ENCODE data around the gene GALM. TPM values are rescaled to one million over a fixed set of nuclear protein-coding genes. Genes with fewer than 3 reads are reported as not detected.
"Not testable (repeated sequence)": the region's sequence is repeated elsewhere in the genome, so short reads cannot be mapped to it uniquely, and the experiment has no call there.

GALM gene
- total RNA-seq, 3 donors from 2014 or later (not counting 1 experiment from before 2014, with no cell fraction given) = 4.0 to 12.4 (median 11.0) TPM

GRCh38 chr2:38636069-38636468, 29.8 kb upstream of the GALM start:
- TF ChIP-seq, protein P1, sequence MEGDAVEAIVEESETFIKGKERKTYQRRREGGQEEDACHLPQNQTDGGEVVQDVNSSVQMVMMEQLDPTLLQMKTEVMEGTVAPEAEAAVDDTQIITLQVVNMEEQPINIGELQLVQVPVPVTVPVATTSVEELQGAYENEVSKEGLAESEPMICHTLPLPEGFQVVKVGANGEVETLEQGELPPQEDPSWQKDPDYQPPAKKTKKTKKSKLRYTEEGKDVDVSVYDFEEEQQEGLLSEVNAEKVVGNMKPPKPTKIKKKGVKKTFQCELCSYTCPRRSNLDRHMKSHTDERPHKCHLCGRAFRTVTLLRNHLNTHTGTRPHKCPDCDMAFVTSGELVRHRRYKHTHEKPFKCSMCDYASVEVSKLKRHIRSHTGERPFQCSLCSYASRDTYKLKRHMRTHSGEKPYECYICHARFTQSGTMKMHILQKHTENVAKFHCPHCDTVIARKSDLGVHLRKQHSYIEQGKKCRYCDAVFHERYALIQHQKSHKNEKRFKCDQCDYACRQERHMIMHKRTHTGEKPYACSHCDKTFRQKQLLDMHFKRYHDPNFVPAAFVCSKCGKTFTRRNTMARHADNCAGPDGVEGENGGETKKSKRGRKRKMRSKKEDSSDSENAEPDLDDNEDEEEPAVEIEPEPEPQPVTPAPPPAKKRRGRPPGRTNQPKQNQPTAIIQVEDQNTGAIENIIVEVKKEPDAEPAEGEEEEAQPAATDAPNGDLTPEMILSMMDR (IDR thresholded peaks at IDR 0.05) = no peak

GRCh38 chr2:38642373-38643017, 23.4 kb upstream of the GALM start:
- intact Hi-C loops (cut with micrococcal nuclease); H3K4me3 Mint-ChIP-seq; H3K9me3 ChIP-seq (ENCODE audit: control insufficient read depth, insufficient read depth, low read length); ATAC-seq; H3K27ac Mint-ChIP-seq; H3K4me1 Mint-ChIP-seq; H3K36me3 ChIP-seq (ENCODE audit: control insufficient read depth, insufficient read depth, low read length); H3K27me3 Mint-ChIP-seq (ENCODE audit: low read depth in 2 of 2); H3K4me3 ChIP-seq (ENCODE audit: low read length); H3K27me3 ChIP-seq (ENCODE audit: control insufficient read depth, insufficient read depth, low read length); H3K36me3 Mint-ChIP-seq; DNase-seq; H3K27ac ChIP-seq (ENCODE audit: low read length); H3K9me3 Mint-ChIP-seq: not testable (repeated sequence)
- WGBS (ENCODE audit: insufficient coverage) = 85% methylated on average over 14 of the region's 14 CpGs
- peaks cover 11% of the 10 kb centered on the region for H3K4me1 ChIP-seq (ENCODE audit: control insufficient read depth, insufficient read depth, low read length)

More at GRCh38 chr2:38636069-38636468, 29.8 kb upstream of the GALM start:
- H3K4me3 Mint-ChIP-seq = no peak overlapping the region
- no peaks in the 10 kb centered on the region for H3K36me3 Mint-ChIP-seq
- DNase-seq = no peak
- no peak overlapping the region for H3K27ac Mint-ChIP-seq
- no peaks in the 10 kb centered on the region for H3K4me1 Mint-ChIP-seq
- Histone ChIP-seq H3K9me3 (ENCODE audit: control insufficient read depth, insufficient read depth, low read length) (no peaks in the 10 kb centered on the region), H3K36me3 (ENCODE audit: control insufficient read depth, insufficient read depth, low read length) (no peaks in the 10 kb centered on the region), H3K27ac (ENCODE audit: low read length) (no peak overlapping the region), H3K27me3 (ENCODE audit: control insufficient read depth, insufficient read depth, low read length) (no peaks in the 10 kb centered on the region), H3K4me3 (ENCODE audit: low read length) (no peak overlapping the region), H3K4me1 (ENCODE audit: control insufficient read depth, insufficient read depth, low read length) (no peaks in the 10 kb centered on the region)
- no peak for ATAC-seq
- intact Hi-C loops (cut with micrococcal nuclease) = no loop called here
- no peaks in the 10 kb centered on the region for H3K9me3 Mint-ChIP-seq
- no peaks in the 10 kb centered on the region for H3K27me3 Mint-ChIP-seq (ENCODE audit: low read depth in 2 of 2)
- 94% methylated on average over 1 of the region's 4 CpGs for WGBS (ENCODE audit: insufficient coverage)

- intact Hi-C loops (cut with micrococcal nuclease) = no loop called here
- H3K27ac ChIP-seq (ENCODE audit: low read length) = peak overlapping the region; percentile 24
- no peak overlapping the region for H3K4me3 Mint-ChIP-seq
These were observed 22.8 kb upstream of the GALM start for GRCh38 chr2:38643021-38643671.

GRCh38 chr2:38643683-38644511, 22.0 kb upstream of the GALM start:
- H3K4me3 ChIP-seq (ENCODE audit: low read length); H3K36me3 Mint-ChIP-seq; H3K9me3 ChIP-seq (ENCODE audit: control insufficient read depth, insufficient read depth, low read length); H3K4me3 Mint-ChIP-seq; H3K27me3 Mint-ChIP-seq (ENCODE audit: low read depth in 2 of 2); H3K36me3 ChIP-seq (ENCODE audit: control insufficient read depth, insufficient read depth, low read length); H3K9me3 Mint-ChIP-seq; intact Hi-C loops (cut with micrococcal nuclease); H3K27me3 ChIP-seq (ENCODE audit: control insufficient read depth, insufficient read depth, low read length): not testable (repeated sequence)
- Histone ChIP-seq H3K27ac (ENCODE audit: low read length) (peak overlapping the region; percentile 24), H3K4me1 (ENCODE audit: control insufficient read depth, insufficient read depth, low read length) (peaks cover 20% of the 10 kb centered on the region)
- peak in 1 of 2 donors; percentile 54 for DNase-seq
- 70% methylated on average over 11 of the region's 16 CpGs for WGBS (ENCODE audit: insufficient coverage)
- H3K27ac Mint-ChIP-seq = peak overlapping the region in 1 of 2 donors; percentile 74
- peak in 2 of 3 donors; percentile 46 to 79 for ATAC-seq
- H3K4me1 Mint-ChIP-seq = peaks cover 14 to 16% of the 10 kb centered on the region in 2 donors

More at GRCh38 chr2:38643021-38643671, 22.8 kb upstream of the GALM start:
- peaks cover 6 to 11% of the 10 kb centered on the region in 2 donors for H3K4me1 Mint-ChIP-seq
- DNase-seq = no peak
- no peaks in the 10 kb centered on the region for H3K27me3 ChIP-seq (ENCODE audit: control insufficient read depth, insufficient read depth, low read length)
- ATAC-seq = no peak
- TF ChIP-seq, protein P1 (IDR thresholded peaks at IDR 0.05) = no peak
- H3K36me3 Mint-ChIP-seq = no peaks in the 10 kb centered on the region
- peaks cover 2% of the 10 kb centered on the region for H3K9me3 ChIP-seq (ENCODE audit: control insufficient read depth, insufficient read depth, low read length)
- no peaks in the 10 kb centered on the region for H3K36me3 ChIP-seq (ENCODE audit: control insufficient read depth, insufficient read depth, low read length)
- H3K4me1 ChIP-seq (ENCODE audit: control insufficient read depth, insufficient read depth, low read length) = peaks cover 15% of the 10 kb centered on the region
- H3K27ac Mint-ChIP-seq = peak overlapping the region in 1 of 2 donors; percentile 74
- no peaks in the 10 kb centered on the region for H3K27me3 Mint-ChIP-seq (ENCODE audit: low read depth in 2 of 2)
- no peak overlapping the region for H3K4me3 ChIP-seq (ENCODE audit: low read length)
- 91% methylated on average over 45 of the region's 45 CpGs for WGBS (ENCODE audit: insufficient coverage)
- no peaks in the 10 kb centered on the region for H3K9me3 Mint-ChIP-seq
